Gastroesophageal sphincter (tissue), 4 donors: Measurements from ENCODE around the gene PRKG1. TPM values are rescaled to one million over a fixed set of nuclear protein-coding genes. Genes with fewer than 3 reads are reported as not detected.

Experiments used
- ATAC-seq: fragments of 150-250 bp; one replicate; pipeline ENCODE4 v1.9.1; 2016; ENCODE audit warnings: mild to moderate bottlenecking, moderate library complexity
- H3K27ac ChIP-seq, 4 donors: fragments of 200-600 bp; sonication (generic) in 3 of 4; 1 replicate in 3 of 4; 2 replicates in 1 of 4; pipeline ENCODE4 v1.5.1; 2016 to 2019
- H3K27me3 ChIP-seq: fragments of 200-600 bp; sonication (generic); one replicate; pipeline ENCODE4 v1.5.1; 2019
- H3K36me3 ChIP-seq, 2 donors: fragments of 200-600 bp; sonication (generic); one replicate each; pipeline ENCODE4 v1.5.1; 2019; ENCODE audit warnings: control low read depth in 1 of 2
- H3K4me1 ChIP-seq, 3 donors: fragments of 200-600 bp; sonication (generic); 1 replicate in 2 of 3; 2 replicates in 1 of 3; pipeline ENCODE4 v1.5.1; 2016 to 2019; ENCODE audit warnings: control low read depth in 2 of 3
- H3K4me3 ChIP-seq, 2 donors: fragments of 200-600 bp; sonication (generic); one replicate each; pipeline ENCODE4 v1.5.1; 2019; ENCODE audit warnings: mild to moderate bottlenecking in 1 of 2, moderate library complexity in 1 of 2
- H3K9me3 ChIP-seq, 3 donors: fragments of 200-600 bp; sonication (generic); one replicate each; pipeline ENCODE4 v1.5.1; 2017 to 2019; ENCODE audit warnings: control low read depth in 2 of 3
- CTCF ChIP-seq, 4 experiments: fragments of 200-600 bp in 2 of 4; fragments of 450-650 bp in 2 of 4; sonication (generic) in 1 of 4; IDR thresholded peaks; one replicate each; pipeline ENCODE4 v1.5.1; 2017 to 2019; ENCODE audit warnings: antibody characterized with exemption in 4 of 4, mild to moderate bottlenecking in 2 of 4, moderate library complexity in 2 of 4
- EP300 ChIP-seq: sonication (generic); formaldehyde crosslinking; IDR thresholded peaks from one replicate; pipeline ENCODE4 v1.6.1; 2017; ENCODE audit warnings: antibody characterized with exemption, mild to moderate bottlenecking
- POLR2A ChIP-seq, 2 donors: fragments of 450-650 bp; IDR thresholded peaks; one replicate each; pipeline ENCODE4 v1.6.1; 2017; ENCODE audit warnings: antibody characterized with exemption in 2 of 2, mild to moderate bottlenecking in 2 of 2, moderate library complexity in 1 of 2
- POLR2AphosphoS5 ChIP-seq: sonication (generic); formaldehyde crosslinking; IDR thresholded peaks from one replicate; pipeline ENCODE4 v1.6.1; 2017; ENCODE audit warnings: antibody characterized with exemption
- WGBS, 2 donors: methylation state at CpG; one replicate each; pipeline ENCODE4 v1.1.5; 2018; ENCODE audit warnings: low coverage in 1 of 2; 5-methylcytosine and 5-hydroxymethylcytosine counted together
- total RNA-seq, 4 donors: library from RNA; depleted of rRNA; stranded (reverse); fragments of >200 nt; gene quantifications; one replicate each; pipeline ENCODE4 v1.1.0, GENCODE V29; 2016

The PRKG1 gene
- total RNA-seq, 4 donors from 2014 or later: 27.5 to 73.2 (median 39.2) TPM

GRCh38 chr10:51983481-51983880 is 909.2 kb downstream of the PRKG1 start:
- peaks cover 0 to 15% (median 0%) of the 10 kb centered on the region in 3 donors for H3K4me1 ChIP-seq
- H3K27me3 ChIP-seq: no peaks in the 10 kb centered on the region
- no peak overlapping the region for H3K27ac ChIP-seq
- 93% methylated on average over 2 of the region's 2 CpGs; no CpG with 5 or more reads in 1 of the 2 donors for WGBS, 2 donors
- ATAC-seq: no peak
- H3K4me3 ChIP-seq: no peak overlapping the region
- no peaks in the 10 kb centered on the region for H3K9me3 ChIP-seq
- no peak for TF ChIP-seq EP300
- TF ChIP-seq POLR2A (IDR thresholded peaks at IDR 0.05): no peak
- TF ChIP-seq CTCF (IDR thresholded peaks at IDR 0.05): no peak
- TF ChIP-seq POLR2AphosphoS5: no peak
- no peaks in the 10 kb centered on the region for H3K36me3 ChIP-seq

- no peaks in the 10 kb centered on the region for H3K36me3 ChIP-seq
- peaks cover 0 to 15% (median 0%) of the 10 kb centered on the region in 3 donors for H3K4me1 ChIP-seq
- H3K27me3 ChIP-seq: no peaks in the 10 kb centered on the region
- ATAC-seq: no peak
- TF ChIP-seq EP300 (no peak), POLR2AphosphoS5 (no peak), CTCF (IDR thresholded peaks at IDR 0.05) (no peak), POLR2A (IDR thresholded peaks at IDR 0.05) (no peak)
- no peak overlapping the region for H3K27ac ChIP-seq
- H3K9me3 ChIP-seq: no peaks in the 10 kb centered on the region
- H3K4me3 ChIP-seq: no peak overlapping the region
Observed at GRCh38 chr10:51985336-51985735, 911.0 kb downstream of the PRKG1 start.

- Histone ChIP-seq H3K4me1 (peaks cover 0 to 15% (median 0%) of the 10 kb centered on the region in 3 donors), H3K27ac (no peak overlapping the region), H3K4me3 (no peak overlapping the region), H3K9me3 (no peaks in the 10 kb centered on the region), H3K36me3 (no peaks in the 10 kb centered on the region), H3K27me3 (no peaks in the 10 kb centered on the region)
- TF ChIP-seq POLR2A (IDR thresholded peaks at IDR 0.05): no peak
- TF ChIP-seq EP300: no peak
- no peak for TF ChIP-seq CTCF (IDR thresholded peaks at IDR 0.05)
- no peak for TF ChIP-seq POLR2AphosphoS5
- ATAC-seq: no peak
- 20 to 81% methylated on average over 2 of the region's 2 CpGs for WGBS, 2 donors
Observed at GRCh38 chr10:51986516-51986915, 912.2 kb downstream of the PRKG1 start.

- WGBS, 2 donors: 85 to 94% methylated on average over 1 of the region's 1 CpG
- H3K27ac ChIP-seq: no peak overlapping the region
- H3K36me3 ChIP-seq: no peaks in the 10 kb centered on the region
- no peaks in the 10 kb centered on the region for H3K4me1 ChIP-seq
- no peak overlapping the region for H3K4me3 ChIP-seq
- no peak for TF ChIP-seq POLR2A (IDR thresholded peaks at IDR 0.05)
- TF ChIP-seq EP300: no peak
- no peak for TF ChIP-seq CTCF (IDR thresholded peaks at IDR 0.05)
- no peak for TF ChIP-seq POLR2AphosphoS5
- H3K9me3 ChIP-seq: no peaks in the 10 kb centered on the region
- no peaks in the 10 kb centered on the region for H3K27me3 ChIP-seq
- no peak for ATAC-seq
Observed at GRCh38 chr10:51993475-51993874, 919.2 kb downstream of the PRKG1 start.

- Histone ChIP-seq H3K27ac (no peak overlapping the region), H3K9me3 (no peaks in the 10 kb centered on the region), H3K4me1 (peaks cover 0 to 4% (median 0%) of the 10 kb centered on the region in 3 donors), H3K27me3 (no peaks in the 10 kb centered on the region), H3K4me3 (no peak overlapping the region), H3K36me3 (no peaks in the 10 kb centered on the region)
- TF ChIP-seq POLR2A (IDR thresholded peaks at IDR 0.05): no peak
- ATAC-seq: no peak
- 60 to 70% methylated on average over 5 of the region's 5 CpGs for WGBS, 2 donors
Observed at GRCh38 chr10:51999096-51999495, 924.8 kb downstream of the PRKG1 start.
